ENCODE data around the gene THBS3. TPM values are rescaled to one million over a fixed set of nuclear protein-coding genes. Genes with fewer than 3 reads are reported as not detected.

THBS3 gene
- total and polyA plus RNA-seq, 9 of the 15 experiments (the other 6 are each of a cell fraction or from before 2014, with no cell fraction given), result 0.59 to 8.3 (median 3.2) TPM

GRCh38 chr1:155226910-155227260 is 19.2 kb upstream of the THBS3 start (continued):
- TF ChIP-seq AFF1 (IDR thresholded peaks at IDR 0.05; ENCODE audit: low read depth in 1 of 2, partially characterized antibody in 2 of 2), result no peak
- no peak for TF ChIP-seq ZBTB43 (CRISPR knock-in tag; IDR thresholded peaks at IDR 0.05)
- TF ChIP-seq CHD2 (IDR thresholded peaks at IDR 0.05; ENCODE audit: low read depth, low read length), result no peak; the same call in 1 of the 2 replicates
- no peak for TF ChIP-seq DEAF1 (CRISPR knock-in tag; IDR thresholded peaks at IDR 0.05)
- no peak for TF ChIP-seq DIDO1 (tag; IDR thresholded peaks at IDR 0.05; ENCODE audit: low read depth)
- no peak for TF ChIP-seq KDM4B (IDR thresholded peaks at IDR 0.05; ENCODE audit: borderline replicate concordance in 2 of 2, low read depth in 1 of 2)
- no peak for TF ChIP-seq CREBBP (IDR thresholded peaks at IDR 0.05; ENCODE audit: low read depth, low read length)
- TF ChIP-seq ZBTB34 (CRISPR knock-in tag; IDR thresholded peaks at IDR 0.05), result no peak
- TF ChIP-seq ZC3H8 (IDR thresholded peaks at IDR 0.05), result no peak
